Measurements from ENCODE around the gene CFAP70.

The CFAP70 gene

GRCh38 chr10:73226663-73227062 lies 132.0 kb downstream of the CFAP70 start:
- no peak overlapping the region for H3K4me3 ChIP-seq (replicated peaks; ENCODE audit: insufficient read depth, low read length)
- H3K27me3 ChIP-seq (ENCODE audit: insufficient read depth, poor library complexity, severe bottlenecking): no peaks in the 10 kb centered on the region
- DNase-seq (ENCODE audit: low read depth in 1 of 2, low spot score in 1 of 2): no peak
- TF ChIP-seq GABPA (IDR thresholded peaks at IDR 0.05; ENCODE audit: low read depth) (no peak), POLR2AphosphoS5 (IDR thresholded peaks at IDR 0.05; ENCODE audit: low read depth) (no peak), SPI1 (IDR thresholded peaks at IDR 0.05; ENCODE audit: borderline replicate concordance, low read depth) (no peak), REST (IDR thresholded peaks at IDR 0.05; ENCODE audit: insufficient replicate concordance, low read depth) (no peak), CTCF (IDR thresholded peaks at IDR 0.05; ENCODE audit: insufficient read depth, low read length) (no peak)
- no peak overlapping the region for H3K27ac ChIP-seq (replicated peaks)

GRCh38 chr10:73225518-73225917 lies 133.1 kb downstream of the CFAP70 start:
- Histone ChIP-seq H3K27ac (replicated peaks) (no peak overlapping the region), H3K4me3 (replicated peaks; ENCODE audit: insufficient read depth, low read length) (no peak overlapping the region), H3K27me3 (ENCODE audit: insufficient read depth, poor library complexity, severe bottlenecking) (no peaks in the 10 kb centered on the region)
- no peak for DNase-seq (ENCODE audit: low read depth in 1 of 2, low spot score in 1 of 2)
- no peak for TF ChIP-seq POLR2AphosphoS5 (IDR thresholded peaks at IDR 0.05; ENCODE audit: low read depth)
- TF ChIP-seq GABPA (IDR thresholded peaks at IDR 0.05; ENCODE audit: low read depth): no peak
- TF ChIP-seq SPI1 (IDR thresholded peaks at IDR 0.05; ENCODE audit: borderline replicate concordance, low read depth): no peak
- no peak for TF ChIP-seq CTCF (IDR thresholded peaks at IDR 0.05; ENCODE audit: insufficient read depth, low read length)
- no peak for TF ChIP-seq REST (IDR thresholded peaks at IDR 0.05; ENCODE audit: insufficient replicate concordance, low read depth)

- TF ChIP-seq POLR2AphosphoS5 (IDR thresholded peaks at IDR 0.05; ENCODE audit: low read depth) (no peak), REST (IDR thresholded peaks at IDR 0.05; ENCODE audit: insufficient replicate concordance, low read depth) (no peak), GABPA (IDR thresholded peaks at IDR 0.05; ENCODE audit: low read depth) (no peak), SPI1 (IDR thresholded peaks at IDR 0.05; ENCODE audit: borderline replicate concordance, low read depth) (no peak), CTCF (IDR thresholded peaks at IDR 0.05; ENCODE audit: insufficient read depth, low read length) (no peak)
- Histone ChIP-seq H3K27ac (replicated peaks) (no peak overlapping the region), H3K4me3 (replicated peaks; ENCODE audit: insufficient read depth, low read length) (no peak overlapping the region), H3K27me3 (ENCODE audit: insufficient read depth, poor library complexity, severe bottlenecking) (no peaks in the 10 kb centered on the region)
- DNase-seq (ENCODE audit: low read depth in 1 of 2, low spot score in 1 of 2): no peak
Measured at GRCh38 chr10:73220989-73221388, 137.7 kb downstream of the CFAP70 start.
